NCI-H510A (cell line): Measurements from ENCODE around the gene ACTL9.
"Not testable (repeated sequence)": the region's sequence is repeated elsewhere in the genome, so short reads cannot be mapped to it uniquely, and the experiment has no call there.

Source experiments
- DNase-seq: peaks from one replicate; lab custom pipeline; 2025; lab: John Stamatoyannopoulos, UW

The ACTL9 gene

GRCh38 chr19:8698433-8699063 lies at the start of gene ACTL9:
Gene ACTL9 (minus strand): TSS chr19:8698795. CDS start chr19:8698701, 94 bp downstream.
- DNase-seq = no peak

GRCh38 chr19:8739291-8740065 lies 40.9 kb upstream of the ACTL9 start:
- DNase-seq = not testable (repeated sequence)

GRCh38 chr19:8738377-8738776 lies 39.8 kb upstream of the ACTL9 start:
- DNase-seq = no peak

GRCh38 chr19:8731428-8732169 lies 33.0 kb upstream of the ACTL9 start:
- DNase-seq = no peak

- DNase-seq = no peak
Measured at GRCh38 chr19:8724276-8724675, 25.7 kb upstream of the ACTL9 start.

- no peak for DNase-seq
Measured at GRCh38 chr19:8722032-8722431, 23.4 kb upstream of the ACTL9 start.

GRCh38 chr19:8721334-8721733 lies 22.7 kb upstream of the ACTL9 start, which contains the start of gene OR2Z1:
Gene OR2Z1 (plus strand): TSS chr19:8721634. CDS start chr19:8731029, 9,395 bp downstream.
- no peak for DNase-seq

GRCh38 chr19:8710337-8710736 lies 11.7 kb upstream of the ACTL9 start:
- DNase-seq = not testable (repeated sequence)

- DNase-seq = no peak
Measured at GRCh38 chr19:8705742-8706141, 7.1 kb upstream of the ACTL9 start.

- not testable (repeated sequence) for DNase-seq
Measured at GRCh38 chr19:8705304-8705703, 6.7 kb upstream of the ACTL9 start.

GRCh38 chr19:8703223-8703622 lies 4.6 kb upstream of the ACTL9 start:
- DNase-seq = no peak

- no peak for DNase-seq
Measured at GRCh38 chr19:8702350-8702749, 3.8 kb upstream of the ACTL9 start.

GRCh38 chr19:8700956-8701355 lies 2.4 kb upstream of the ACTL9 start:
- no peak for DNase-seq

- no peak for DNase-seq
Measured at GRCh38 chr19:8699908-8700307, 1.3 kb upstream of the ACTL9 start.

- DNase-seq = no peak
Measured at GRCh38 chr19:8697671-8698432, 743 bp downstream of the ACTL9 start.

- DNase-seq = no peak
Measured at GRCh38 chr19:8696993-8697392, 1.6 kb downstream of the ACTL9 start.

- no peak for DNase-seq
Measured at GRCh38 chr19:8695911-8696310, 2.7 kb downstream of the ACTL9 start.

- no peak for DNase-seq
Measured at GRCh38 chr19:8695501-8695900, 3.1 kb downstream of the ACTL9 start.

GRCh38 chr19:8690753-8691539 lies 7.6 kb downstream of the ACTL9 start:
- no peak for DNase-seq

GRCh38 chr19:8688930-8689329 lies 9.7 kb downstream of the ACTL9 start:
- DNase-seq = no peak

- no peak for DNase-seq
Measured at GRCh38 chr19:8686549-8686948, 12.0 kb downstream of the ACTL9 start.
